Superior temporal gyrus (tissue), 1 donor: ENCODE data around the gene RFNG.

Experiments
- DNase-seq: peaks from one replicate; pipeline ENCODE4 v3.0.0-alpha.2; 2016; ENCODE audit errors: extremely low spot score

The RFNG gene

DNA sequence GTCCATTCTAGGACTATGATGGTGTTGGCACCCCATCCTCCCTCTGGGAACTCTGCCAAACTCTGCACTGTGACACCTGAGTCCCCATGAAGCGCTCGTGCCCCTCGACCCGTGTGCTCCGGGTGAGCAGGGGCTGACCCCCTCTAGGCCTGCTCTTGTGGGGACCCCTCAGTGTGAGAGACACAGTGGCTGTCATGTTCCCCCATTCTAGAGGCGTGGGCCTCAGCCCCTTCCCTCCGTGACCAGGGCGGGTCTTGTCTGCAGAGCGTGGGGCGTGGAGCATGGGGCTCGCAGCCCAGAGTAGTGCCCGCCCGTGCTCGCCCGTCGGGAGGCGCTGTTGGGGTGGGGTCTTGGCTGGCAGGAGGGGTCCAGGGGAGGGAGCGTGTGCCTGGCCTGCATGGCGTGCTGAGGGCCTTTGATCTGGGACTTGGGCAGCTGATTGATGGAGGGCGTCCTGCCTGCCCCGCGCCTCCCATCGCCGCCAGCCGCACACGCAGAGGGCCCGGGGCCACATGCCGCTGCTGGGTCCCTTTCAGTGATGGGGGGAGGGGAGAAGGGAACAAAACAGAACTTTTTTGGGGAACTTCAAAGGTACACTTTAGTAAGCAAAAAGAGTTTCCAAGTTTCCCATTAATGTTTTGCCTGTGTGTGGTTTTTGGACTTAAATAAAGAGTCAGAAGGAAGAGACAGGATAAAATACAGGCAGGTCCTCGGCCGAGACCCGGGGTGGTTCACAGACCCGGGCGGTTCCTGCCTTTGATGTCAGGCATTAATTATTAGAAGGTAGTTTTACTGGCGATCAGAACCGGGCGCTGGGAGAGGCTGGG is 51.4 kb downstream of the RFNG start:
- DNase-seq: no peak

DNA sequence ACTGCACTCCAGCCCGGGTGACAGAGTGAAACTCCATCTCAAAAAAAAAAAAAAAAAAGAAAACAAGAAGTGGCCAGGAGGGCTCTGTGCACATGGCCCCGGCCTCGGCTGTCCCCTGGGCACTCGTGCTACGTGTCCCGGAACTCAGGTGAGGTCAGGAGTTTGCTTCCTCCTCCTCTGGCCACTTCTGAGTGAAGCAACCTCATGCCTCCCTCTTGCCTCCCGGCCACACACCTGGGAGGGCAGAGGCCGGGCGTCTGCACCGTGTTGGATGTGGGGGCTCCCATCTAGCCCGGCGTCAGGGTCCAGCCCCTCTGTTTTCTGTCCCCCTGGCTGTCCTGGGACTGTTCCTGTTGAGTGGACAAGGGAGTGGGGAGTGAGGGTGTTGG is 52.0 kb downstream of the RFNG start:
- DNase-seq: no peak

DNA sequence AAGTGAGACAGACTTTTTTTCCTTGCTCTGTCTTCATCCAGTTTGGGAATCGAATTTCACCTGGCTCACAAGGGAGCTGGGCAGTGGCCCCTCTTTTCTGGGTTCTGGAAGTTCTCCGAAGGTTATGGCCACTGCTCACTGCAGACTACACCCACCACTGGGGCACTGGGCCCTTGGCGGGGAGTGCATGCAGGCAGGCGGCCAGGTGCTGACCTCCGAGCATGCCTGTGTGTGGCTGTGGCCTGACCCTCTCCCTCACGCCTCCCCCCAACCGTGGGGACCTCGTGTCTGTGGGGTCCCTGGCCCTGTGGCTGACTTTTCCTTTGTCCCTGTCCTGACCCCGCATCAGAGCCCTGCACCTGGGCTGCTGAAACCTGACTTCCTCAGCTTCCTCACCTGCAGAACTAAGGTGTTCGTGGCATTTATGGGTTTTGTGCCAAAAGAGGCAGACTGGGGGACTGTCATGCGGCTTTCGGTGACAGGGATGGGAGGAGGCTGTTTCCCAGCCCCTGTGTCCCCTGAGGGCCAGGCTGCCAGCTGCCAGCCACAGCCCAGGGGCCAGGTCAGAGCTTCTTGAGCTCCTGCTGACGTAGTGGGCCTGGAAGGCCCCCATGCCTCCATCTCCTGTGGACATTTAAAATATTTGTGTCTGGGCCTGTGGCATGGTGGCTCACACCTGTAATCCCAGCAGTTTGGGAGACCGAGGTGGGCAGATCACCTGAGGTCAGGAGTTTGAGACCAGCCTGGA is 52.7 kb downstream of the RFNG start:
- DNase-seq: no peak

DNA sequence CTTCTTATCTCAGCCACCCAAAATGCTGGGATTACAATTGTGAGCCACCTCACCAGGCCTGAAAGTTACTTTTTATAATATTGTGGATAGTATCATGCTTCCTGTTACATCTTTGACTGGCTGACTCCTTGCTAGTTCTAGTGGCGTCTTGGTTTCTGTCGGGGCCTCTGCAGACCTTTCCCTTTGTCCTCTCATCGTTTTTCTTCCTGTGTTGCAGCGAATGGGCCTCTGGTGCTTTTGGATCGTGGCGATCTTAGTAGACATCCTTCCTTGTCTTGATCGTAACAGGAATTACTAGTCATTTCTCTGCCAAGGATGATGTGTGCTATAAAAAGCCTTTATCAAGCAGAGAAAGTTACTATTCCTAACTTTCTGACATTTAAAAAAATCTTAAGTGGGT is 53.4 kb downstream of the RFNG start:
- no peak for DNase-seq
